NCI-H526 treated with DMSO at 0.1 percent for 48 hours (cell line): Measurements from ENCODE around the gene SYNJ2.
"Not testable (repeated sequence)": the region's sequence is repeated elsewhere in the genome, so short reads cannot be mapped to it uniquely, and the experiment has no call there.

Source experiments
- DNase-seq: peaks from one replicate; lab custom pipeline; 2025; lab: John Stamatoyannopoulos, UW

The SYNJ2 gene

GRCh38 chr6:157981395-157982101 is at the start of gene SYNJ2:
Gene SYNJ2 (plus strand): TSS chr6:157981863. CDS start chr6:157981962, 99 bp downstream.
- DNase-seq = peak; percentile 57

GRCh38 chr6:157935786-157936185 is 45.9 kb upstream of the SYNJ2 start:
- no peak for DNase-seq

DNA sequence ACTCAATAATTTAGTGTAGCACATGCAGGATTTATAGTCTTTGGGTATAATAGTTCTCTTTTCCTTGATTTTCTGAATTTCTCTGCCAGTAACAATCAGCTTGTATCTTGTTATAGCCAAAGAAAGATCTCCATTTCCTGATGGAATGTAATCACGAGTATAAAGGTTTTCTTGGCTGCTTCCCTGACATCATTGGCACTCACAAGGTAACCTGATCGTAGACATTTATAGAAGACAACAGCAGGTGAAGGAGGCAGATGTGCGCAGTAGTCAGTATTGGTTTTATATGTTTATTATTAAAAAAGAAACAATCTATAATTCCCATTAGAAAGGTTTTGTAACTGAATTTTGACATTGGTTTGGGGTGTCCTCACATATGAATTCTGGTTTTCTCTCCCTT is 44.3 kb upstream of the SYNJ2 start:
- DNase-seq = no peak

DNA sequence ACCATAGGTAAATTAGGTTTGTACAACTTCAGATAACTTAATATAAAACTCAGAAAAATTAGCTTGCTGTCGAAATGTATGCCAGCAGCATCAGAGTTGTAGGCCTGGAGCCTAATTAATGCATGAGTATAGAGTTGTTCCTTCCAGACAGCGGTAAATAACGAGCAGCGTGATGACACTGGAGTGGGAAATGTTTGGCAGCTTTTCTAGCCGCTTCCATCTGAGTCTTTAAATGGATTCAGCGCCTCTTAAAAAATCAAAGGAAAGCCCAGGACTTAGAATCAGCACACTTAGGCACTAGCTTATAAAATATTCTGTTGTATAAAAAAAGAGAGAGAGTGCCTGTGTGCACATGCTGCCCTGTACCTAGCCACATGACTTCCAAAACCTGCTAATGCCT is 43.7 kb upstream of the SYNJ2 start:
- DNase-seq = no peak

GRCh38 chr6:157940375-157941036 is 41.2 kb upstream of the SYNJ2 start:
- not testable (repeated sequence) for DNase-seq

- DNase-seq = no peak
Measured at GRCh38 chr6:157941101-157941863, 40.4 kb upstream of the SYNJ2 start.

DNA sequence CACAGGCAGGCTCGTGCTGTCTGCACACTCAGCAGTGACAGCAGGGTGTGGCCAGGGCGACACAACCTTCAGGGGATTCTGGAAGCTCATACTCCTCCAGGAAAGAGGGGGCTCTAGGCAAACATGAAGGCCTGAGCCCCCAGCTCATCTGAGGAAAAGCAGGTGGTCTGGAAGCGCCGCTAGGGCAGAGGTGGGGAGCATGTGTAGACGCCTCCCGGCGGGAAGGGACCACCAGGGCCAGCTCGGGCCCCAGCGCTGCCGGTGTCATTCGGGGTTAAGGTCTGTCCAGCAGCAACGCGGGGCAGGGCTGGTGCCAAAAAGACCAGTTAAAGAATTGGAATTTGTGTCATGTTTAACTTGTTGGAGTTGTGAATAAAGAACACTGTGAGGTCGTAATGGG is 39.3 kb upstream of the SYNJ2 start:
- no peak for DNase-seq

DNA sequence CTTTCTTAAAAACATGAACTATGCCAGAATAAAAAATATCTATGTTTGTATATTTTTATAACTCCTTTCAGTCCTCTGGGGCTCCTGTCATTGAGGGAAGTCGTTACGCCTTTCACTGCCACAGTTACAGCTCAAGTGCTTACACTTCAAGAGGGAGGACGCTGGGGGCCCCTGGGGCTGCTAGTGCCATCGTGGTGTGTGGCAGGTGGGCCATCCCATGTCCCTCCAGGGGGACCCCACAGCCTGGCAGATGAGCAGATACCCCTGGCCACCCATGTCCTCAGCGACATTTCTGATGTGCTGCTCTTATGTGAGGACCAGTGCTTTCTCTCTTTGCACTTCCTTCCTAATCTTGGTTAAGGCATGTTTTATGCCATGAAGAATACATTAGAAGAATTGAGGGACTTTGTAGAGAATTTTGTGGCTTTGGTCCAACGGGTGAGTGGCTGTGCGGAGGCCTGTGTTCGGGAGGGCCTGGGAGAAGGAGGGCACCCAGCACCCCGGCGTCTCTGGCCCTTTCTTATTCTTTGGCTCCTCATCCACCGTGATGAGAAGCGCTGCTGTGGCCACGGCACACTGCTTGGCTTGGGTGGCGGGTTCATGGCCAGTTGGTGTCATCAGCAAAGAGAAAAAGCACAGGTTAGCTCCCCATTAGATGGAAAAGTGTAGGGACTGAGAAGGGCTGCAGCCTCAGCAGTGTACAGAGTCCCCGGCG is 38.3 kb upstream of the SYNJ2 start:
- no peak for DNase-seq

DNA sequence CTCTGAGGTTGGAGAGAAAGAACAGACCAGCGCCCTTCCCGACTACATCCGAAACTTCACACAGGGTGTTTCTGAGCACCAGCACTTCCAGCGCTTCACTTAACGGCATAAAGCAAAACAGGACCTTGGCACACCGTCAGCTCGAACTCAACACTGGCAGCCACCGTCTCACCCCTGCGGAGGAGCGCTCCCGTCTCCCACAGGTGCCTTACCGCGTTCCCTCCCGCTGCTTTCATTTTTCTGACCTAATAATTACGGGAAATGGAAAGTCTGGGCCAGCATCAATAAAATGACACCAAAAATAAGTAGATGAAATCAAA is 37.7 kb upstream of the SYNJ2 start:
- no peak for DNase-seq

GRCh38 chr6:157944983-157945931 is 36.4 kb upstream of the SYNJ2 start:
- DNase-seq = no peak

GRCh38 chr6:157946053-157946617 is 35.5 kb upstream of the SYNJ2 start:
- no peak for DNase-seq

DNA sequence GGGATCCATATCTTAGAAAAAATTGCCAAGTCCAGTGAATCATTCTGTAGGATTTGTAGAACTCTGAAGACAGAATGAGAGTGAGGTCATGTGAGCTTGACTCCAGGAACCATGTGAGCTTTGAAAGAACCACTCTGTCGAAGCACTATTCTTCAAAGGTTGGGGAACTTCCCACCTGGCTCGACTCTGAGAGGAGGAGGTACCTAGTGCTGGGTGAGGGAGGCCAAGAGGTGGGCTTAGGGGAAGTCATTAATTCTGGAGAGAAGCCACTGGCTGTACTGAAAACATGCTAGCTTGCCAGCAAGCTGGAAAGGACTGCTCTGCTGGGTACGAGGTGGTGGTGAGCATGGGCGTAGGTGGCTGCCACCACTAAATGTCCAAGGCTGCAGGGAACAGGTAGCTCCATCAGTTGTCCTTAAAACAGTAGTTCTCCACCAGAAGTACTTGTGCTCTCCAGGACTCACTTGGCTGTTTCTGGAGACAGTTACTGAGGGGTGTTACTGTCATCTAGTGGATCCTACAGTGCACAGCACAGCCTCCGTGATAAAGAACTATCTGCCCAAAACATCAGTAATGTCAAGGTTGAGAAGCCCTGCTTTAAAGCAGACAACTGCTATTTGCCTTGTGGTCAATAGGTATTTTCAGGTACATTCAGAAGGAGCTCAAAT is 34.7 kb upstream of the SYNJ2 start:
- no peak for DNase-seq

- DNase-seq = not testable (repeated sequence)
Measured at GRCh38 chr6:157950899-157951298, 30.8 kb upstream of the SYNJ2 start.

DNA sequence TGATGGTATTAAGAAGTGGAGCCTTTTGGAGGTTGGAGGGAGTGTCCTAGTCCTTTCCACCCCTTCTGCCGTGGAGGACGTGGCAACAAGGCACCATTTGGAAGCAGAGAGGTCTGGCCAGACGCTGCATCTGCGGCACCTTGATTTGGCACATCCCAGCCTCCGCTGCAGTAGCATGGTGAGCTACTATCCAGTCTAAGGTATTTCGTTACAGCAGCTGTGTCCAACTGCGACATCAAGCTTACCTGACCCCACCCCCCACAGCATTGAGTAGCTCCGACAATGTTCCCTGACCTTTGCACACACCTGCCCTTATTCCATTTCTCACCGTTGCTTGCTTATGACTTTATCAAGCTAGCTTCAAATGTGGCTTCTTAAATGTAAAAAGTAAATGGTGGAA is 29.8 kb upstream of the SYNJ2 start:
- DNase-seq = peak; percentile 2

DNA sequence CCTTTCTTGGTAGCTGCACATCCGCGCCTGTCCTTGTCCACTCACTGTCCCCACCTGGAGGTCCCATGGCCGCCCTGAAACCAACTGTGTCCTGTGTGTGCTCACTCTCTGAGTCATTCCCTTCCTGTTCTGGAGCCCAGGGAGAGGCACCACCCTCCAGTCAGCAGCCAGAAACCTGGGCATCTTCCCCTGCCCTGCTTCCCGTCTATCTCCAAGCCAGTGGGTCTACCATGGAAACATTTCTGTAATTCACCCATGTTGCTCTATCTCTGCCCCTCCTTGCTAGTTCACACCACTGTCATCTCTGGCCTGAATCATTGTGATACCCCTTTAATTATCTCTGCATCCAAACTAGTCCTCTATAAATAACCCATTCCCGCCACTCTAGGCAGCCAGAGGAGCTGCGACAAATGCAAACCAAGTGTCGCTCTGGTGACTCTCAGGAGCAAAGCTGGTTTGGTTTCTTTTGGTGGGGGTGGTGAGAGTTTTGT is 28.8 kb upstream of the SYNJ2 start:
- no peak for DNase-seq

- peak; percentile 61 for DNase-seq
Measured at GRCh38 chr6:157953580-157954091, 28.0 kb upstream of the SYNJ2 start.

GRCh38 chr6:157954150-157955117 is 27.2 kb upstream of the SYNJ2 start:
- DNase-seq = peak; percentile 84

DNA sequence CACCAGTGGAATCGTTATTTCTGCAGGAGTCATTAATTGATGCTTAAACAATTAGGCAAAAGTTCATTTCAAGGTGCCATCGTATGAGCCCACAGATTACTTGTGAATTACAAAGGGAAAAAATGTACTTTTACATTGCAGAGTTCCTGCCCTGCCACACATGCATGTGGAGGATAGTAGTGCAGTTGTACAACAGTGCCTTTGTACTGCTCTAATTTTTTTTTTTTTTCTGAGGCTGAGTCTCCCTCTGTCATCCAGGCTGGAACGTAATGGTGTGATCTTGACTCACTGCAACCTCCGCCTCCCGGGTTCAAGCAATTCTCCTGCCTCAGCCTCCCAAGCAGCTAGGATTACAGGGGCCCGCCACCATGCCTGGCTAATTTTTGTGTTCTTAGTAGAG is 26.0 kb upstream of the SYNJ2 start:
- DNase-seq = no peak
